ENCODE data around the gene THRA. TPM values are rescaled to one million over a fixed set of nuclear protein-coding genes. Genes with fewer than 3 reads are reported as not detected.

Gene THRA
- polyA plus RNA-seq, 1 experiment: 25.2 TPM

- Histone ChIP-seq H3K9me3 (ENCODE audit: control insufficient read depth, insufficient read depth, low read length) (no peaks in the 10 kb centered on the region), H3K27me3 (ENCODE audit: control insufficient read depth, insufficient read depth, low read length) (no peaks in the 10 kb centered on the region), H3K4me3 (ENCODE audit: low read depth, low read length) (no peak overlapping the region; the same call in 1 of the 2 replicates), H3K27ac (ENCODE audit: low read depth, low read length) (peak overlapping the region; percentile 52)
- ChIA-PET POLR2A (interaction anchor here (0.7 to 1.1 kb wide), 6 partner anchors 15 to 105 kb away, joined by 3 to 6 read pairs (median 4); partner anchors contain the start of gene MED24), CTCF (interaction anchor here (0.6 to 3.3 kb wide), 12 partner anchors 9 to 163 kb away, joined by 3 to 46 read pairs (median 6); partner anchors contain the start of genes MED24 and NR1D1)
- peak; percentile 66 for DNase-seq (ENCODE audit: low read depth, low spot score)
- peak; percentile 87 for TF ChIP-seq CTCF (IDR thresholded peaks at IDR 0.05; ENCODE audit: low read depth, low read length)
Observed at GRCh38 chr17:40038882-40039513, 23.8 kb upstream of the THRA start.

GRCh38 chr17:40041196-40041595, 21.6 kb upstream of the THRA start:
- CTCF ChIA-PET: interaction anchor here (0.7 to 1.5 kb wide), 2 partner anchors 14 to 72 kb away, joined by 3 read pairs; no protein-coding TSS in a partner anchor
- no peak overlapping the region for H3K4me3 ChIP-seq (ENCODE audit: low read depth, low read length)
- H3K27ac ChIP-seq (ENCODE audit: low read depth, low read length): no peak overlapping the region
- H3K27me3 ChIP-seq (ENCODE audit: control insufficient read depth, insufficient read depth, low read length): no peaks in the 10 kb centered on the region
- H3K9me3 ChIP-seq (ENCODE audit: control insufficient read depth, insufficient read depth, low read length): no peaks in the 10 kb centered on the region
- DNase-seq (ENCODE audit: low read depth, low spot score): no peak
- no peak for TF ChIP-seq CTCF (IDR thresholded peaks at IDR 0.05; ENCODE audit: low read depth, low read length)
- POLR2A ChIA-PET: interaction anchor here (1.1 kb wide), 1 partner anchor 13 kb away, joined by 4 read pairs; the partner anchor contains the start of gene MED24

GRCh38 chr17:40056379-40057015, 6.3 kb upstream of the THRA start:
- DNase-seq (ENCODE audit: low read depth, low spot score): no peak
- H3K4me3 ChIP-seq (ENCODE audit: low read depth, low read length): no peak overlapping the region
- TF ChIP-seq CTCF (IDR thresholded peaks at IDR 0.05; ENCODE audit: low read depth, low read length): no peak
- no peaks in the 10 kb centered on the region for H3K9me3 ChIP-seq (ENCODE audit: control insufficient read depth, insufficient read depth, low read length)
- CTCF ChIA-PET: interaction anchor here (0.6 to 2.3 kb wide), 4 partner anchors 9 to 57 kb away, joined by 3 to 9 read pairs (median 4); no protein-coding TSS in a partner anchor
- peaks cover 3% of the 10 kb centered on the region for H3K27me3 ChIP-seq (ENCODE audit: control insufficient read depth, insufficient read depth, low read length)
- POLR2A ChIA-PET: interaction anchor here (0.6 kb wide), 1 partner anchor 62 kb away, joined by 6 read pairs; no protein-coding TSS in a partner anchor
- no peak overlapping the region for H3K27ac ChIP-seq (ENCODE audit: low read depth, low read length)

DNA sequence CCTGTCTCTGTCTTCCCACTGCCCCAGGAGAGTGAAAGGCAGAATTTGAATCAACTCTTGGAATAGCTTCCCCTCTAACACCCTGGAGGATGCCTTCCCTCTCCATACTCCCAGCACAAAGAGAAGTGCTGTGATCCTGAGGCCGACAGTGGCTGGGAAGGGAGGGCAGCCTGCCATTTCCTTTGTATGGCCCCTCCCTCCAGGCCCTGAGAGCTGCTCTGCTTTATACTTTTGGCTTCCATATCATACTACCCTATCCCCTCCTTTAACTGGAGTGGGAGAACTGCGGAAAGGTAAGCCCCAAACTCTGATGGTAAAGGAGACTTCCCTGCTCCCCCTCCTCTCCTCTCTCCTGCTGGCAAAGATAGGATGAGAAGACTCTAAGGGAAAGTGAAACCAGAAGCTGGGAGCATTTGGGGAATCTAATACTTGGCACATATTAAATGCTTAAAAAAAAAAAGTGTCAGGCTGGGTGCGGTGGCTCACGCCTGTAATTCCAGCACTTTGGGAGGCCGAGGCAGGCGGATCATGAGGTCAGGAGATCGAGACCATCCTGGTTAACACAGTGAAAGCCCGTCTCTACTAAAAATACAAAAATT, 4.5 kb upstream of the THRA start:
- ChIA-PET POLR2A (interaction anchor here (0.6 kb wide), 1 partner anchor 13 kb away, joined by 3 read pairs; no protein-coding TSS in a partner anchor), CTCF (interaction anchor here (0.7 to 1.5 kb wide), 5 partner anchors 15 to 31 kb away, joined by 3 to 5 read pairs (median 4); no protein-coding TSS in a partner anchor)
- TF ChIP-seq CTCF (IDR thresholded peaks at IDR 0.05; ENCODE audit: low read depth, low read length): no peak
- Histone ChIP-seq H3K27ac (ENCODE audit: low read depth, low read length) (no peak overlapping the region), H3K4me3 (ENCODE audit: low read depth, low read length) (no peak overlapping the region), H3K9me3 (ENCODE audit: control insufficient read depth, insufficient read depth, low read length) (no peaks in the 10 kb centered on the region; the same call in 1 of the 2 replicates), H3K27me3 (ENCODE audit: control insufficient read depth, insufficient read depth, low read length) (peaks cover 3% of the 10 kb centered on the region)
- DNase-seq (ENCODE audit: low read depth, low spot score): no peak

Measured in AG04450 (cell line).